ENCODE data around the gene CAMKMT.

The CAMKMT gene

GRCh38 chr2:44778671-44779476 lies 417.1 kb downstream of the CAMKMT start:
- DNase-seq, result no peak

DNA sequence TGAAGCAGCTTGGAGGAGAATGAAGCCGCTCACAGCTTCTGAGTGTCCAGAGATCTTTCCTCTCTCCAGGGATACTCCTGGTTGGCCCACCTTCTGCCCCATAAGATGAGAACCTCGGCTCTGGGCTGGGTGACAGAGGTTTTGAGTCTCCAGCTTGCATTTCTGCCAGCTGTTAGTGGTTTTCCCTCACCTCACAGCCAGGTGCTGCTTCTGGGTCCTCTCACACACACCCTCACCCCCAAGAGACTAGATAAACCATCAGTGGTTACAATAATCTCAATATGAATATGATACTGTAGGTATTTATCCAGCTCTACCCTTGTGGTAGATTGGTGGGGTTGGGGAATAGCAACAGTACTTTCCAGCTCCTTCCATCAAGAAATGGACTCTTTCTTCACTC lies 418.0 kb downstream of the CAMKMT start:
- DNase-seq, result no peak

DNA sequence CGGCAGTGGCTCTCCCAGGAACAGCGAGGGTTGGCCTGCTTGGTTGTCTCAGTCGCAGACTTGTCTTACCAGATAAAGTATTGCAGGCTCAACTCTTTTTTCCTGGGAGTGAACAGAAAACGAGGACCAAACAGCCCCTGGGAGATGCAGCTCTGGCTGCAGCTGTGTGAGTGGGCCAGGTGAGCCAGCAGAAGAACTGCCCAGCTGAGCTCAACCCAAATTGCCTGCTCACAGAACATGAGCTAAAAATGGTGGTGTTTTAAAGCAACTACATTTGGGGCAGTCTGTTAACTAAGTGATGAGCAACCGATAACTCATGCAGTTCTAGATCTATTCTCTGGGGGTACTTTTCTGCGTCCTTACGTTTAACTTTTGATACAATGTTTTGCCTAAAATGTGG lies 418.7 kb downstream of the CAMKMT start:
- DNase-seq, result no peak

- DNase-seq, result no peak
Observed at GRCh38 chr2:44785433-44785832, 423.7 kb downstream of the CAMKMT start.

DNA sequence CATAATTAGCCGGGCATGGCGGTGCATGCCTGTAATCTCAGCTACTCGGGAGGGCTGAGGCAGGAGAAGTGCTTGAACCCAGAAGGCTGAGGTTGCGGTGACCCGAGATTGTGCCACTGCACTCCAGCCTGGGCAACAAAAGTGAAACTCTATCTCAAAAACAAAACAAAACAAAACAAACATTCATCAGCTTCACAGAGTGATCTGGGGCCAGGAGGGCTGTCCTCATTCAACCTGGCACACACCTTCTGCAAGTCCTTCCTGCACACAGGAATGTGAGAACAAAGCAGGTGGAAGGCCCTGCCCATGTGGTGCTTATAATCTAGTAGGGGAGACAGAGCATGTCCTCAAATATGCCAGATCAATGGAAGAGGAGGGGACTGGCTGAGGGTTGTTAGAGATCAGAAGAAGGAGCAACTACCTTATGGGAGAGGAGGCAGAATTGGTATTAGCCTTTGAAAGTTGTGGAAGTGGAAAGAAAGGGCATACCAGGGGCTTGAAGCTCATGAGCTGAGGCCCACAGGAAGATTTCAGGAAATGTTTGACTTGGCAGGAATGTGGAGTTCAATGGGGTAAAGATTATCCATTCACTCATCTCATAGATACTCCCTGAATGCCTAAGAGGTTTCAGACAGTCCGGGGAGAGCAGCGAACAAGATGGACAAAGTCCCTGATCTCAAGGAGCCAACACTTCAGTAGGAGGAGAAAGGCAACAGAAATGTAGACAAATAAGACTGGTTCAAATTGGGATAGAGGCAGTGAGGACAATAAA lies 424.5 kb downstream of the CAMKMT start:
- no peak for DNase-seq

GRCh38 chr2:44786817-44787214 lies 425.1 kb downstream of the CAMKMT start:
- no peak for DNase-seq

- no peak for DNase-seq
Observed at GRCh38 chr2:44787663-44788062, 425.9 kb downstream of the CAMKMT start.

DNA sequence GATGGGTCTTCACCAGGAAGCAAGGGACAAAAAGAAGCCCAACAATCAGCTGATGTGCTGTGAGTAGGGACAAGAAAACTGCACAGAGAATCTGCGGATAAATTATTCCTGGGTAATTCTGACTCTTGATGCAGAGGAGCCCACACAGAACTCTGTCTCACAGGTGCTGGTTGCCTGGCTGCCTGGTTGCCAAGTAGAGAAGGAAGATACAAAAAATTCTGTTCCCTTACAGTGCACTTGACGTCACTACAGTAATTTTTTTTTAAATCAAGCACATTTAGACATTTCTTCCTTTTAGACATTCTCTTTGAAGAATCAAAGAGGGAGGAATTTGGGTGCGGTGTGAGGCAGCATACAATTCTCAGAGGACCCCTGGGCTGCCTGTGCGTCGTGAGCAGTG lies 427.7 kb downstream of the CAMKMT start:
- no peak for DNase-seq

DNA sequence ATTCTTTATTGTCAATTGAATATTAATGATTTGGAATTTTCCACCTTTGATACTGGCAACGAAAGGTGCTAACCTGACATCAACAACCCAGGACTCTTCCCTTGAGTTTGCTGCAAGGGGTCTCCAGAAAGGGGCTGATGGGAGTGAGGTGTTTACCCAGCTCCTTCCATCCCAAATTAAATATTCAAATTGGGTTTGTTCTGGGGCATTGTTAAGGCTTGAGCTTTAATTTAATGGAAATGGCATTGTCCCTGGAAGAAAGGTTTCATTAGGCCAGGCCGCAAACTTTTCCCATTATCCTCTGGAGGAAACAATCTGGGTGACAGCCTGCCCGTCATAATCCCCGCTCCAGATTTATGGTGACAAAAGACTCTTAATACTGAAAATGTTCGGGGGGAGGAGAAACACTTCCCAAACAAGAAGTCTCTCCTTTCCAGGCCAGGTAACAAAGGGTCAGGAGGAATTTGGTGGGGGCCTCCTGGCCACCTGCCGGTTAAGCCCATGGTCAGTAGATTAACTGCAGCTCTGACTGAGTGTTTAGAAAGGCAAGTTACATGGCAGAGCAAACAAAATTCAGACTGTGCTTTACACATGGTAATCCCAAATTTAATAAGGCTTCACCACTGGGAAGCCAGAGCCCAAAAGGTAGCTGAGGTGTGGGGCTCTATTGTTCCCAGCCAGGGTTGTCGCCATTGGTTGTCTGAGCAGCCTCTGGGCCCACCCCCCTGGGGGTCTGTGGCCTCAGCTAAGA lies 428.4 kb downstream of the CAMKMT start:
- no peak for DNase-seq

- DNase-seq, result peak; percentile 9
Observed at GRCh38 chr2:44793322-44793870, 431.6 kb downstream of the CAMKMT start.

GRCh38 chr2:44796771-44797170 lies 435.0 kb downstream of the CAMKMT start:
- DNase-seq, result no peak

DNA sequence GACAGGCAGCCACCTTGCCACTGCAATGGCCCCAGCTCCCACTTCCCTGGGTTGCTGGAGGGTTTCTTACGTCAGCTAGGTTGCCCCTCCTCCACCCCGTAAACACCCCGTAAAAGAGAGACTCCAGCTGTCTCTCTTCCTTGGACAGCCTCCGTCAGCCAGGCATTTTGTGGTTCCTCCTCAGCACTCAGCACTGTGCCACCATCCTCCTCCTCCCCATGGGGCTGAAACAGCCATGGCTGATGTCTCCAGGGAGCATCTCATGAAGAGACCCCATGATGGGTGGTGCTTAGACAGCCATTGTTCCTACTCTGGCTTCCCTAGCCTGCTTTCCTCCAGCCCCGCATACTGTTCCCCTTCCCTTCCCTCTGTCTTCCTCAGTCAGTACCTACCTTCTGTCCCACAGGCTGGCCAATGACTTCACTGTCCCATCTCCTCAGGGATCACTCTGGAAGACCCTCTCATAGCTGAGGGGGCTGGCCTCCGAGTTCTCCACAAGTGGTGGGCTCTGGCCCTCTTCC lies 436.5 kb downstream of the CAMKMT start:
- DNase-seq, result no peak

GRCh38 chr2:44799105-44799504 lies 437.4 kb downstream of the CAMKMT start:
- no peak for DNase-seq

DNA sequence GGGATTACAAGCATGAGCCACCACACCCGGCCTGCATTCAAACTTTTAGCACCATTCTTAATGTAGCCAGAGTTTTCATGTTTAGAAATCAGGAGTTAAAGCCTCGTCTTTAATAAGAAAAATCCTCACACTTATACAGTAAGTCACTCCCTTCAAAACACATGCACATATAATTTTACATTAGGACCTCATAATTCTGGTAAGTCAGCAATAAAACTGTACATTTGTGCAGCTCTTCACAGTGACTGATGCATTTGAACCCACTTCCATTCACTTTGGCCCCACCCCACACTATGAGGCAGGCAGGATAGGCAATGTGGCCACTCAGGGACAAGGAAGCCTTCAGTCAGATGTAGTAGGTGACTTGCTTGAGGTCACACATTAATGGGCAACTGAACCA lies 438.0 kb downstream of the CAMKMT start:
- no peak for DNase-seq

DNA sequence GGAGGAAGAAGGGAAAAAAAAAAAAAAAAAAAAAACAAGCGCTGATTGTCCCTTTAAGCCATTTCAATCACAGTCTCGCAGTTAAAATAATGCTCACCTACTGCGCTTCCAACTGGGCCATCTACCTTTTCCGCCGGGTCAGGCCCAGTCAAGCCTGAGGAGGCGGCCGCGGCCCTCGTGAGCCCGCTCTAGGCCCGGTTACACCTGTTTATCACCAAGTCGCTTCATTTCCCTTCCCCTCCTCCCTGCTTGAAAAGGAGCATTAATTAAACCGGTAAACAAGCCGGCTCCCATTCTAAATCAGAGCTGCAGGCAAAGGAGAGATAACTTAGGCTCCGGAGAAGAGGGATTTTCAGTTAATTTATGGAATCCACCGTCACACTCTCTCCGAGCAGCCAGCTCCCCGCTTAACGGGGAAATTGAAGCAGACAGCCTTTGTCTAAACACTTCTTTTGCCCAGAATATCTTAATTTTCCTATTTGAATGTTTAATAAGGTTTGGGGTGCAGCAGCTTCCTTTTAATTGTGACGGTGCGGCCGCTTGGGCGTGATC lies 439.6 kb downstream of the CAMKMT start:
- DNase-seq, result no peak

GRCh38 chr2:44801841-44802776 lies 440.4 kb downstream of the CAMKMT start:
- DNase-seq, result no peak

DNA sequence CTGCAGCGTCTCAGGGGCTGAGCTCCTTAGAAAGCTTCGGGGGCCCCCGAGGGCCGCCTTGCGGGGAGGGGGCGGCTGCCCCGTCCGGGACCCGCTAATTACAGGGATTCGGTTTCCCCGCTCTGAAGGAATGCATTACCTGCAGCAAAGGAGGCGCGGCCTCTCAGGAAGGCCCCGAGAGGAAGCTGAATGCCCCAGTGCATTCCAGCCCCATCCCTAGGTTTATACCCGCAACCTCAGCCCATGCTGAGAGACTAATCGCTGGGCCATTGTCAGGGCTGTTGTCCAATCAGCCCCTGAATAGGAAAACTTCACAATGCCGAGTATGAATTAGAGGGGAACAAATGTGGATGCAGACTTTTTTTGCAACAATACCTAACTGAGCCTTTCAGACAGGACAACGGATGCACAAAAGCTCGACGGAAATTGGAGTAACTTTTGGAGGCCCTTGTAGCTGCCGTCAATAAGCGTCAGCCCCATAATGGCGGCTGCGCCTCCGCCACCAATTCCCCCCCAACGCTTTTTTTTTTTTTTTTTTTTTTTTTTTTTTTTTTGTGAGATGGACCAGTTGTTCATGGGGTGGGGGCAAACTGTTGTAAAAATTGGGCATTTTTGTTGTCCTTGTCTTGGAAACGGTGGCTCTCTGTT lies 441.2 kb downstream of the CAMKMT start:
- no peak for DNase-seq

- DNase-seq, result no peak
Observed at GRCh38 chr2:44804406-44805265, 442.9 kb downstream of the CAMKMT start.

DNA sequence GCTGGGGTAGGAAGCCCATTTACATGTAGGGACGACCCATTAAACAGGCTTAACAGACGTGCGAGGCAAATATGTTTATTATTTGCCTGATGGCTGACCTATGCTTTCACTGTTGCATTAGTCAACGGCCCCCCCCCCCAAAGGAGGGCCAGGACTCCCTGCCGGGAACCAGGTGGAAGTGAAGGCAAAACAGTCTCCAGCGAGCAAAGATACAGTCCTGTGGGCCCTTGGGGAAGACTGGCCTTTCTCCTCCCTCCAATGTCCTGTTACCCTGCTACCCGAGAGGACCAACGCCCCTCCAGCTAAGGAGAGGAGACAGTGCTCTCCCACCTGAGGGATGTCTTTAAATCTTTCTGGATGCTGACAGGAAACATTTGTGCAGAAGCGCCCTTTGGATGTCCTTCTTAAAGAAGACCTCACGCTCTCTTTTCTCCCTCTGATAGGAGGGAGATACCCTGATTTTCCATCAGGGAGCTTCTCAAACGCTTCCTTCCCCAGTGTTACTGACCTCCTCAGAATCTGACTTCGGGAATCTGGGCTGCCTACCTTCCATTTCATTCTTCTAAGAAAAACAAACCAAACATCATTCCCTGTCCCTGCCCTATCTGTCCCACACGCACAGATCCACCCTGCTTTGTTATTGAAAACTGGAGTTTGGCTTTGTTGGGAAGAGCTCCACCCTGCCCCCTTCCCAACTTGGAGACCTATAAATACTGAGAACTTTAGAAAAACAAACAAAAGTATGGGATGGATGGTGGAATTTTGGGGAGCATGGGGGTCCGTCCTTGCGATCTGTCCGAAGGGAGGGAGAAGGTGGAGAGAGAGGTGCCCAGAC lies 443.9 kb downstream of the CAMKMT start:
- DNase-seq, result no peak
